Fibroblast of skin of abdomen (primary cell): Measurements from ENCODE around the gene CPPED1.
A peak's percentile ranks its signal among the peaks of the same experiment; 100 is the strongest.

Experiments used
- DNase-seq: peaks from one replicate; pipeline ENCODE4 v3.0.0-alpha.2; 2013

The CPPED1 gene

GRCh38 chr16:12637002-12637401 lies 166.7 kb downstream of the CPPED1 start:
- DNase-seq: no peak

- DNase-seq: no peak
Measured at GRCh38 chr16:12629271-12629670, 174.4 kb downstream of the CPPED1 start.

GRCh38 chr16:12628536-12628935 lies 175.2 kb downstream of the CPPED1 start:
- DNase-seq: no peak

GRCh38 chr16:12627394-12627793 lies 176.3 kb downstream of the CPPED1 start:
- no peak for DNase-seq

GRCh38 chr16:12626411-12626810 lies 177.3 kb downstream of the CPPED1 start:
- no peak for DNase-seq

GRCh38 chr16:12625716-12626115 lies 178.0 kb downstream of the CPPED1 start:
- DNase-seq: no peak

GRCh38 chr16:12625068-12625467 lies 178.6 kb downstream of the CPPED1 start:
- no peak for DNase-seq

- no peak for DNase-seq
Measured at GRCh38 chr16:12620150-12620549, 183.5 kb downstream of the CPPED1 start.

- DNase-seq: no peak
Measured at GRCh38 chr16:12618515-12618914, 185.2 kb downstream of the CPPED1 start.

GRCh38 chr16:12617401-12617819 lies 186.3 kb downstream of the CPPED1 start:
- DNase-seq: no peak

GRCh38 chr16:12614662-12615278 lies 188.9 kb downstream of the CPPED1 start:
- DNase-seq: no peak

- DNase-seq: no peak
Measured at GRCh38 chr16:12613992-12614661, 189.6 kb downstream of the CPPED1 start.

GRCh38 chr16:12613131-12613991 lies 190.3 kb downstream of the CPPED1 start:
- peak; percentile 9 for DNase-seq

GRCh38 chr16:12612598-12613101 lies 191.0 kb downstream of the CPPED1 start:
- no peak for DNase-seq

- no peak for DNase-seq
Measured at GRCh38 chr16:12611916-12612597, 191.6 kb downstream of the CPPED1 start.

- DNase-seq: no peak
Measured at GRCh38 chr16:12611006-12611477, 192.6 kb downstream of the CPPED1 start.

- DNase-seq: no peak
Measured at GRCh38 chr16:12609937-12610699, 193.6 kb downstream of the CPPED1 start.
